ENCODE data around the gene COL18A1.

The COL18A1 gene

GRCh38 chr21:45468971-45469272 is 64.0 kb downstream of the COL18A1 start:
- no peak for DNase-seq (ENCODE audit: low read depth)

- DNase-seq (ENCODE audit: low read depth), result no peak
These were observed 64.5 kb downstream of the COL18A1 start for GRCh38 chr21:45469273-45470086.

GRCh38 chr21:45470087-45470515 is 65.1 kb downstream of the COL18A1 start:
- no peak for DNase-seq (ENCODE audit: low read depth)

- DNase-seq (ENCODE audit: low read depth), result no peak
These were observed 66.0 kb downstream of the COL18A1 start for GRCh38 chr21:45470773-45471524.

GRCh38 chr21:45471525-45472221 is 66.7 kb downstream of the COL18A1 start:
- DNase-seq (ENCODE audit: low read depth), result no peak

- DNase-seq (ENCODE audit: low read depth), result no peak
These were observed 67.7 kb downstream of the COL18A1 start for GRCh38 chr21:45472445-45473365.

- no peak for DNase-seq (ENCODE audit: low read depth)
These were observed 68.7 kb downstream of the COL18A1 start for GRCh38 chr21:45473496-45474322.

GRCh38 chr21:45474323-45474950 is 69.5 kb downstream of the COL18A1 start:
- no peak for DNase-seq (ENCODE audit: low read depth)

- DNase-seq (ENCODE audit: low read depth), result no peak
These were observed 70.2 kb downstream of the COL18A1 start for GRCh38 chr21:45475004-45475685.

GRCh38 chr21:45475797-45476570 is 71.0 kb downstream of the COL18A1 start:
- DNase-seq (ENCODE audit: low read depth), result no peak

- DNase-seq (ENCODE audit: low read depth), result no peak
These were observed 71.6 kb downstream of the COL18A1 start for GRCh38 chr21:45476582-45476981.

GRCh38 chr21:45477176-45478114 is 72.5 kb downstream of the COL18A1 start:
- DNase-seq (ENCODE audit: low read depth), result no peak

- peak; percentile 50 for DNase-seq (ENCODE audit: low read depth)
These were observed 73.3 kb downstream of the COL18A1 start for GRCh38 chr21:45478115-45478801.

GRCh38 chr21:45478816-45479669 is 74.1 kb downstream of the COL18A1 start:
- DNase-seq (ENCODE audit: low read depth), result no peak

- DNase-seq (ENCODE audit: low read depth), result no peak
These were observed 75.0 kb downstream of the COL18A1 start for GRCh38 chr21:45479691-45480675.
